ENCODE measurements around the gene C6orf132. TPM values are rescaled to one million over a fixed set of nuclear protein-coding genes. Genes with fewer than 3 reads are reported as not detected.

The C6orf132 gene
- total and polyA plus RNA-seq, 2 of the 8 experiments (the other 6 are each of a cell fraction or from before 2014, with no cell fraction given), result 31.5 to 64.0 TPM

DNA sequence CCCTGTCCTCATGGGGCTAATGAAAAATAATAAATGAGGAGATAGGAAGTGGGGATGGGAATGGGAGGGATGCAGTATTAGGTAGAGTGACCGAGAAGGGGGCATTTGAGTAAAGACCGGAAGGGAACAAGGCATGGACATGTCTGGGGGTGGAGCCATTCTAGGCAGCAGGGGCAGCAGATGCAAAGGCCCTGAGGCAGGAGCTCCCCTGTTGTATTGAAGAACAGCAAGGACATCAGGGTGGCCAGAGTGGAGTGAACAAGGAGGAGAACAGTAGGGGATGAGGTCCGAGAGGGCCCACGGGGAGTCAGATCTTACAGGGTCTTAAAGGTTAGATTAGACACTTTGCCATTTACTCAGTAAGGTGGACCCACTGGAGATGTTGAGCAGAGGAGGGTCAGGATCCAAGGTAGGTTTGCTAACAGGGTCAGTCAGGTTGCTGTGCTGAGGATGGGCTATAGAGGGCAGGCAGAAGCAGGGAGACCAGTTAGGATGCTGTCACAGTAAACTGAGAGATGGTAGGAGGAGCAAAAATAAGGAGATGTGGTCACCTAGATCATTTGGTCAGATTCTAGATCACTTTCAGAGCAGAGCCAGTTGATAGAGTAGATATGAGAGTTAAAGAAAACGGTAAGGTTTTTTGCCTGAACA is 73.4 kb downstream of the C6orf132 start:
- Histone ChIP-seq H3K79me2 (ENCODE audit: control insufficient read depth in 1 of 2, insufficient read depth in 2 of 2, low read length in 2 of 2) (no peaks in the 10 kb centered on the region), H3K27ac (ENCODE audit: low read depth, low read length) (no peak overlapping the region), H3K4me3 (ENCODE audit: extremely low read depth in 1 of 4, insufficient read depth in 2 of 4, low read depth in 3 of 4, low read length in 4 of 4) (no peak overlapping the region), H3K4me2 (ENCODE audit: insufficient read depth in 1 of 2, low read depth in 2 of 2, low read length in 2 of 2) (no peak overlapping the region), H3K4ac (replicated peaks; ENCODE audit: insufficient read length, low read depth, low read length) (no peak overlapping the region), H2BK120ac (replicated peaks; ENCODE audit: low read depth, low read length) (no peak overlapping the region), H3K4me1 (replicated peaks in 1 of 4; ENCODE audit: control insufficient read depth in 3 of 4, insufficient read depth in 4 of 4, low read length in 3 of 4) (no peaks in the 10 kb centered on the region), H3K36me3 (ENCODE audit: control insufficient read depth in 2 of 4, insufficient read depth in 4 of 4, low read length in 3 of 4) (peaks cover 12 to 54% (median 49%) of the 10 kb centered on the region in 4 experiments), H2AFZ (ENCODE audit: low read length) (no peak overlapping the region), H4K8ac (ENCODE audit: extremely low read depth, insufficient read depth, low read length) (no peak overlapping the region), H3K27me3 (replicated peaks in 1 of 4; ENCODE audit: control insufficient read depth in 3 of 4, extremely low read depth in 1 of 4, insufficient read depth in 3 of 4, low read length in 3 of 4) (no peaks in the 10 kb centered on the region), H2BK12ac (ENCODE audit: low read depth, low read length) (no peak overlapping the region), H2BK20ac (ENCODE audit: low read length) (no peak overlapping the region), H4K5ac (ENCODE audit: insufficient read length, low read depth, low read length) (no peak overlapping the region), H3K18ac (ENCODE audit: extremely low read depth, low read length) (no peak overlapping the region), H4K20me1 (replicated peaks in 1 of 2; ENCODE audit: control insufficient read depth in 1 of 2, insufficient read depth in 2 of 2, low read length in 2 of 2) (no peaks in the 10 kb centered on the region), H3K56ac (replicated peaks; ENCODE audit: insufficient read length, low read depth, low read length) (no peak overlapping the region), H3K23ac (ENCODE audit: insufficient read length) (no peak overlapping the region), H3K9me3 (ENCODE audit: insufficient read depth in 2 of 2, low read depth in 1 of 2, low read length in 1 of 2) (no peaks in the 10 kb centered on the region), H2BK15ac (ENCODE audit: low read length) (no peak overlapping the region), H3K23me2 (ENCODE audit: low read depth, low read length) (no peaks in the 10 kb centered on the region), H4K91ac (replicated peaks; ENCODE audit: insufficient read length, low read length) (no peak overlapping the region), H3K79me1 (ENCODE audit: low read depth, low read length) (no peaks in the 10 kb centered on the region), H3K14ac (ENCODE audit: insufficient read length) (no peak overlapping the region), H3K9ac (replicated peaks in 1 of 4; ENCODE audit: extremely low read depth in 1 of 4, low read depth in 3 of 4, low read length in 3 of 4) (no peak overlapping the region), H2BK5ac (ENCODE audit: low read depth, low read length) (no peak overlapping the region), H2AK5ac (ENCODE audit: low read depth, low read length) (no peak overlapping the region)
- no peak for DNase-seq (ENCODE audit: low read depth in 1 of 2, low spot score in 2 of 2)
- 94 to 100% methylated on average over 1 to 5 of the region's 5 CpGs for WGBS, 2 experiments (ENCODE audit: extremely low coverage in 1 of 2, insufficient coverage in 1 of 2, insufficient read length in 1 of 2, insufficient replicate concordance in 2 of 2, low coverage in 1 of 2, low lambda C conversion rate in 2 of 2, missing lambda C conversion rate in 1 of 2)
- POLR2A ChIA-PET (ENCODE audit: partially characterized antibody), result interaction anchor here (0.5 to 1.4 kb wide), 4 partner anchors 11 to 279 kb away, joined by 3 to 4 read pairs (median 4); no protein-coding TSS in a partner anchor
- TF ChIP-seq CTCF (IDR thresholded peaks at IDR 0.05; ENCODE audit: control extremely low read depth in 1 of 3, insufficient read depth in 1 of 3, low read depth in 1 of 3, low read length in 3 of 3), result peak in 2 of 3 experiments; percentile 18 to 32; a peak in 2 of 4 replicates
- TF ChIP-seq HDAC2 (IDR thresholded peaks at IDR 0.05; ENCODE audit: borderline replicate concordance in 1 of 2, low read depth in 2 of 2, low read length in 2 of 2), result no peak
- peak in 1 of 2 experiments; percentile 18; a peak in 1 of 4 replicates for TF ChIP-seq RAD21 (IDR thresholded peaks at IDR 0.05 in 1 of 2, conservative IDR thresholded peaks at IDR 0.05 in 1 of 2; ENCODE audit: low read depth in 2 of 2, low read length in 2 of 2)
- FAIRE-seq, result no peak
- CTCF ChIA-PET (ENCODE audit: partially characterized antibody), result interaction anchor here (0.6 to 2.6 kb wide), 6 partner anchors 10 to 35 kb away, joined by 3 to 10 read pairs (median 5); no protein-coding TSS in a partner anchor

Measured in H1 (cell line).